ENCODE data around the gene CHST15. TPM values are rescaled to one million over a fixed set of nuclear protein-coding genes. Genes with fewer than 3 reads are reported as not detected.

Gene CHST15
- total and polyA plus RNA-seq, 2 of the 8 experiments (the other 6 are each of a cell fraction or from before 2014, with no cell fraction given): 8.8 to 9.1 TPM

- POLR2A ChIA-PET (ENCODE audit: partially characterized antibody): no interaction called here
Observed at GRCh38 chr10:124035306-124035927, 58.0 kb downstream of the CHST15 start.

More at GRCh38 chr10:124035306-124035927, 58.0 kb downstream of the CHST15 start:
- Histone ChIP-seq H2BK5ac (ENCODE audit: low read depth, low read length) (no peak overlapping the region), H2BK12ac (ENCODE audit: low read depth, low read length) (no peak overlapping the region), H3K4me3 (ENCODE audit: extremely low read depth in 1 of 4, insufficient read depth in 2 of 4, low read depth in 3 of 4, low read length in 4 of 4) (no peak overlapping the region), H3K4ac (replicated peaks; ENCODE audit: insufficient read length, low read depth, low read length) (no peak overlapping the region), H3K4me2 (ENCODE audit: insufficient read depth in 1 of 2, low read depth in 2 of 2, low read length in 2 of 2) (no peak overlapping the region), H4K91ac (replicated peaks; ENCODE audit: insufficient read length, low read length) (no peak overlapping the region), H3K9me3 (ENCODE audit: insufficient read depth in 2 of 2, low read depth in 1 of 2, low read length in 1 of 2) (no peaks in the 10 kb centered on the region), H3K27ac (ENCODE audit: low read depth, low read length) (no peak overlapping the region), H4K8ac (ENCODE audit: extremely low read depth, insufficient read depth, low read length) (no peak overlapping the region), H3K36me3 (ENCODE audit: control insufficient read depth in 2 of 4, insufficient read depth in 4 of 4, low read length in 3 of 4) (no peaks in the 10 kb centered on the region), H4K5ac (ENCODE audit: insufficient read length, low read depth, low read length) (no peak overlapping the region), H2AFZ (ENCODE audit: low read length) (no peak overlapping the region), H3K27me3 (replicated peaks in 1 of 4; ENCODE audit: control insufficient read depth in 3 of 4, extremely low read depth in 1 of 4, insufficient read depth in 3 of 4, low read length in 3 of 4) (0 out of 7 replicates have a peak, but pooled peaks cover 0 to 2% (median 0%) of the 10 kb centered on the region in 4 experiments), H3K9ac (replicated peaks in 1 of 4; ENCODE audit: extremely low read depth in 1 of 4, low read depth in 3 of 4, low read length in 3 of 4) (no peak overlapping the region), H2AK5ac (ENCODE audit: low read depth, low read length) (no peak overlapping the region; the same call in 1 of the 2 replicates), H4K20me1 (replicated peaks in 1 of 2; ENCODE audit: control insufficient read depth in 1 of 2, insufficient read depth in 2 of 2, low read length in 2 of 2) (no peaks in the 10 kb centered on the region), H3K18ac (ENCODE audit: extremely low read depth, low read length) (no peak overlapping the region), H3K79me1 (ENCODE audit: low read depth, low read length) (no peaks in the 10 kb centered on the region), H2BK120ac (replicated peaks; ENCODE audit: low read depth, low read length) (no peak overlapping the region), H3K4me1 (replicated peaks in 1 of 4; ENCODE audit: control insufficient read depth in 3 of 4, insufficient read depth in 4 of 4, low read length in 3 of 4) (peaks cover 4 to 21% (median 13%) of the 10 kb centered on the region in 4 experiments), H2BK15ac (ENCODE audit: low read length) (no peak overlapping the region), H3K23ac (ENCODE audit: insufficient read length) (no peak overlapping the region), H3K14ac (ENCODE audit: insufficient read length) (no peak overlapping the region), H3K23me2 (ENCODE audit: low read depth, low read length) (no peaks in the 10 kb centered on the region), H3K79me2 (ENCODE audit: control insufficient read depth in 1 of 2, insufficient read depth in 2 of 2, low read length in 2 of 2) (no peaks in the 10 kb centered on the region), H3K56ac (replicated peaks; ENCODE audit: insufficient read length, low read depth, low read length) (no peak overlapping the region), H2BK20ac (ENCODE audit: low read length) (no peak overlapping the region)
- TF ChIP-seq SRF (IDR thresholded peaks at IDR 0.05; ENCODE audit: low read depth, low read length) (no peak), MAFK (IDR thresholded peaks at IDR 0.05; ENCODE audit: low read depth, low read length) (no peak)
- TF ChIP-seq, protein P1, sequence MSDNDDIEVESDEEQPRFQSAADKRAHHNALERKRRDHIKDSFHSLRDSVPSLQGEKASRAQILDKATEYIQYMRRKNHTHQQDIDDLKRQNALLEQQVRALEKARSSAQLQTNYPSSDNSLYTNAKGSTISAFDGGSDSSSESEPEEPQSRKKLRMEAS (IDR thresholded peaks at IDR 0.05): no peak
- WGBS, 2 experiments (ENCODE audit: extremely low coverage in 1 of 2, insufficient coverage in 1 of 2, insufficient read length in 1 of 2, insufficient replicate concordance in 2 of 2, low coverage in 1 of 2, low lambda C conversion rate in 2 of 2, missing lambda C conversion rate in 1 of 2): 92% methylated on average over 6 of the region's 6 CpGs; no CpG with 5 or more reads in 1 of the 2 experiments
- CTCF ChIA-PET (ENCODE audit: partially characterized antibody): interaction anchor here (1.0 to 1.3 kb wide), 2 partner anchors 18 to 40 kb away, joined by 5 to 6 read pairs; no protein-coding TSS in a partner anchor
- DNase-seq (ENCODE audit: low read depth in 1 of 2, low spot score in 2 of 2) (no peak), FAIRE-seq (no peak)
